Karpas-422 (cell line): ENCODE data around the gene TTC24. TPM values are rescaled to one million over a fixed set of nuclear protein-coding genes. Genes with fewer than 3 reads are reported as not detected.
"Not testable (repeated sequence)": the region's sequence is repeated elsewhere in the genome, so short reads cannot be mapped to it uniquely, and the experiment has no call there.

Source experiments
- DNase-seq: peaks from one replicate; pipeline ENCODE4 v3.0.0-alpha.2; 2015
- H2AFZ ChIP-seq: fragments of 200-600 bp; sonication (generic); 2 replicates; pipeline ENCODE4 v1.6.1; 2014; ENCODE audit warnings: antibody characterized with exemption, low read length, mixed read lengths
- H3K27ac ChIP-seq: fragments of 200-600 bp; sonication (generic); 2 replicates; pipeline ENCODE4 v1.5.1; 2014; ENCODE audit warnings: mild to moderate bottlenecking, low read length, moderate library complexity
- H3K27me3 ChIP-seq: fragments of 200-600 bp; sonication (generic); 2 replicates; pipeline ENCODE4 v1.6.1; 2014; ENCODE audit warnings: low read length, mixed read lengths
- H3K36me3 ChIP-seq: fragments of 200-600 bp; sonication (generic); 2 replicates; pipeline ENCODE4 v1.6.1; 2014; ENCODE audit warnings: low read length, mixed read lengths; ENCODE audit not compliant: insufficient read depth
- H3K4me1 ChIP-seq: fragments of 200-600 bp; sonication (generic); 2 replicates; pipeline ENCODE4 v1.6.1; 2014; ENCODE audit warnings: mild to moderate bottlenecking, low read length, mixed read lengths
- H3K4me2 ChIP-seq: fragments of 200-600 bp; sonication (generic); 2 replicates; pipeline ENCODE4 v1.6.1; 2014; ENCODE audit warnings: low read length, low read depth, mild to moderate bottlenecking; ENCODE audit not compliant: poor library complexity, severe bottlenecking
- H3K4me3 ChIP-seq: fragments of 200-600 bp; sonication (generic); 2 replicates; pipeline ENCODE4 v1.5.1; 2014; ENCODE audit warnings: mild to moderate bottlenecking, antibody characterized with exemption, low read length, mixed read lengths
- H3K79me2 ChIP-seq: fragments of 200-600 bp; sonication (generic); 2 replicates; pipeline ENCODE4 v1.6.1; 2014; ENCODE audit warnings: mild to moderate bottlenecking, low read length, mixed read lengths
- H3K9ac ChIP-seq: fragments of 200-600 bp; sonication (generic); 2 replicates; pipeline ENCODE4 v1.6.0; 2014; ENCODE audit warnings: low read length
- H3K9me2 ChIP-seq: fragments of 200-600 bp; sonication (generic), shearing (Covaris generic); replicated peaks from 2 replicates; pipeline ENCODE4 v1.6.0; 2014; ENCODE audit warnings: mild to moderate bottlenecking, low read length, moderate library complexity; ENCODE audit not compliant: insufficient read depth
- H3K9me3 ChIP-seq: fragments of 300-700, 200-600 bp; sonication (generic); 2 replicates; pipeline ENCODE4 v1.6.1; 2014; ENCODE audit warnings: low read length, mixed read lengths
- H4K20me1 ChIP-seq: fragments of 200-600 bp; sonication (generic); 2 replicates; pipeline ENCODE4 v1.6.1; 2014; ENCODE audit warnings: mild to moderate bottlenecking, antibody characterized with exemption, low read length, low read depth; ENCODE audit not compliant: insufficient read depth
- total RNA-seq: library from RNA; depleted of rRNA; stranded (reverse); fragments of >200 nt; shearing (Covaris generic); gene quantifications from 2 replicates; pipeline ENCODE4 v1.2.3, GENCODE V29; 2014; ENCODE audit warnings: low replicate concordance

The TTC24 gene
- total RNA-seq, 1 experiment from 2014 or later, result 2.9 TPM

GRCh38 chr1:156599811-156600210 lies 20.3 kb downstream of the TTC24 start:
- Histone ChIP-seq H3K4me2 (peak overlapping the region; percentile 97), H3K9me2 (no peaks in the 10 kb centered on the region), H3K9me3 (no peaks in the 10 kb centered on the region), H2AFZ (no peak overlapping the region), H3K27me3 (no peaks in the 10 kb centered on the region), H3K9ac (peak overlapping the region; percentile 92), H3K4me1 (peaks cover 32% of the 10 kb centered on the region), H3K36me3 (peaks cover 35% of the 10 kb centered on the region), H3K4me3 (peak overlapping the region; percentile 100), H4K20me1 (no peaks in the 10 kb centered on the region), H3K27ac (peak overlapping the region; percentile 74), H3K79me2 (peaks cover 35% of the 10 kb centered on the region)
- DNase-seq, result peak; percentile 86

DNA sequence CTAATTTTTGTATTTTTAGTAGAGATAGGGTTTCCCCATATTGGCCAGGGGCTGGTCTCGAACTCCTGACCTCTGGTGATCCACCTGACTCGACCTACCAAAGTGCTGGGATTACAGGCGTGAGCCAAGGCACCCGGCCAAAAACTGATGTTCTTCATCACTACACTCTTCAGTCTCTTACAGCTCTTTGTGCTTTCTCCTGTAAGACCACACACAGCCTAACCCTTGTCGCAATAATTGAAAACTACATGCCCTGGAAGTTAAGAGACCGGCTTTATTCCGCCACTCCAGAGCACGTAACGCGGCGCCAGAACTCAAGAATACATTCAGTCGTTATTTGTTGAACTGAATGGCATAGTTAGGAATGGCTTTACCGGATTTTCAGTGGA lies 21.2 kb downstream of the TTC24 start:
- H3K4me2 ChIP-seq, result peak overlapping the region; percentile 97

GRCh38 chr1:156601122-156601830 lies 21.8 kb downstream of the TTC24 start, which contains the start of gene GPATCH4:
Gene GPATCH4 (minus strand): TSS chr1:156601479.
- H2AFZ ChIP-seq, result peak within 1 kb of the TSS; percentile 95
- H3K4me1 ChIP-seq, result peaks cover 32% of the 10 kb centered on the region
- no peaks in the 10 kb centered on the region for H3K27me3 ChIP-seq
- H3K4me3 ChIP-seq, result peak within 1 kb of the TSS; percentile 100
- no peaks in the 10 kb centered on the region for H3K9me2 ChIP-seq
- no peaks in the 10 kb centered on the region for H4K20me1 ChIP-seq
- peaks cover 27% of the 10 kb centered on the region for H3K36me3 ChIP-seq
- H3K27ac ChIP-seq, result peak within 1 kb of the TSS; percentile 74
- H3K79me2 ChIP-seq, result peaks cover 35% of the 10 kb centered on the region
- peak within 1 kb of the TSS; percentile 92 for H3K9ac ChIP-seq
- peak within 1 kb of the TSS; percentile 97 for H3K4me2 ChIP-seq
- no peaks in the 10 kb centered on the region for H3K9me3 ChIP-seq
- DNase-seq, result peak; percentile 97

More for the DNA sequence above, 21.2 kb downstream of the TTC24 start:
- Histone ChIP-seq H3K27ac (peak overlapping the region; percentile 74), H3K27me3 (no peaks in the 10 kb centered on the region), H3K79me2 (peaks cover 35% of the 10 kb centered on the region), H3K9ac (peak overlapping the region; percentile 92), H3K36me3 (peaks cover 32% of the 10 kb centered on the region), H3K4me3 (peak overlapping the region; percentile 100), H2AFZ (no peak overlapping the region), H3K9me2 (no peaks in the 10 kb centered on the region), H4K20me1 (no peaks in the 10 kb centered on the region), H3K4me1 (peaks cover 32% of the 10 kb centered on the region), H3K9me3 (no peaks in the 10 kb centered on the region)
- peak; percentile 62 for DNase-seq

- peak overlapping the region; percentile 92 for H3K9ac ChIP-seq
- no peaks in the 10 kb centered on the region for H4K20me1 ChIP-seq
- peak overlapping the region; percentile 100 for H3K4me3 ChIP-seq
- no peaks in the 10 kb centered on the region for H3K27me3 ChIP-seq
- peaks cover 20% of the 10 kb centered on the region for H3K36me3 ChIP-seq
- H3K9me2 ChIP-seq, result no peaks in the 10 kb centered on the region
- H3K4me2 ChIP-seq, result peak overlapping the region; percentile 97
- peak overlapping the region; percentile 74 for H3K27ac ChIP-seq
- H2AFZ ChIP-seq, result peak overlapping the region; percentile 95
- peaks cover 35% of the 10 kb centered on the region for H3K4me1 ChIP-seq
- DNase-seq, result peak; percentile 75
- H3K79me2 ChIP-seq, result peaks cover 35% of the 10 kb centered on the region
- H3K9me3 ChIP-seq, result no peaks in the 10 kb centered on the region
Measured at GRCh38 chr1:156601892-156602291, 22.4 kb downstream of the TTC24 start.

GRCh38 chr1:156602557-156602993 lies 23.1 kb downstream of the TTC24 start:
- Histone ChIP-seq H2AFZ (0 out of 2 replicates have a peak overlapping the region, but pooled peaks have one; percentile 43), H3K4me3 (peak overlapping the region; percentile 100; the same call in 1 of the 2 replicates), H3K9me3 (no peaks in the 10 kb centered on the region), H3K27me3 (no peaks in the 10 kb centered on the region), H3K27ac (0 out of 2 replicates have a peak overlapping the region, but pooled peaks have one; percentile 74), H3K9me2 (no peaks in the 10 kb centered on the region), H3K9ac (peak overlapping the region; percentile 92), H3K36me3 (peaks cover 14% of the 10 kb centered on the region), H4K20me1 (no peaks in the 10 kb centered on the region), H3K4me2 (peak overlapping the region; percentile 97), H3K79me2 (peaks cover 35% of the 10 kb centered on the region), H3K4me1 (peaks cover 42% of the 10 kb centered on the region)
- peak; percentile 80 for DNase-seq

GRCh38 chr1:156607344-156607743 lies 27.8 kb downstream of the TTC24 start:
- Histone ChIP-seq H3K27ac (peak overlapping the region; percentile 26), H3K4me2 (peak overlapping the region; percentile 33), H3K9ac (peak overlapping the region; percentile 20; the same call in 1 of the 2 replicates), H3K4me1 (peaks cover 27% of the 10 kb centered on the region)
- not testable (repeated sequence) for H3K9me3 ChIP-seq, H3K36me3 ChIP-seq, H3K4me3 ChIP-seq, H2AFZ ChIP-seq, H4K20me1 ChIP-seq, H3K79me2 ChIP-seq, H3K27me3 ChIP-seq, H3K9me2 ChIP-seq
- peak; percentile 79 for DNase-seq

GRCh38 chr1:156608036-156608674 lies 28.6 kb downstream of the TTC24 start:
- H3K4me1 ChIP-seq, result peaks cover 21% of the 10 kb centered on the region
- peak overlapping the region; percentile 33 for H3K4me2 ChIP-seq
- peak; percentile 92 for DNase-seq
- no peaks in the 10 kb centered on the region for H3K27me3 ChIP-seq
- H3K9me2 ChIP-seq, result no peaks in the 10 kb centered on the region
- no peaks in the 10 kb centered on the region for H3K79me2 ChIP-seq
- H3K27ac ChIP-seq, result peak overlapping the region; percentile 26; the same call in 1 of the 2 replicates
- no peak overlapping the region; the same call in none of the 2 replicates for H3K9ac ChIP-seq
- no peak overlapping the region for H3K4me3 ChIP-seq
- H4K20me1 ChIP-seq, result no peaks in the 10 kb centered on the region
- no peaks in the 10 kb centered on the region for H3K36me3 ChIP-seq
- no peak overlapping the region for H2AFZ ChIP-seq
- no peaks in the 10 kb centered on the region for H3K9me3 ChIP-seq

- Histone ChIP-seq H3K36me3 (no peaks in the 10 kb centered on the region), H2AFZ (no peak overlapping the region), H3K4me3 (no peak overlapping the region), H3K79me2 (no peaks in the 10 kb centered on the region), H3K9me3 (no peaks in the 10 kb centered on the region), H3K9ac (no peak overlapping the region), H3K9me2 (no peaks in the 10 kb centered on the region), H3K4me2 (no peak overlapping the region), H3K27ac (no peak overlapping the region), H3K4me1 (peaks cover 21% of the 10 kb centered on the region), H3K27me3 (no peaks in the 10 kb centered on the region), H4K20me1 (no peaks in the 10 kb centered on the region)
- DNase-seq, result peak; percentile 86
Measured at GRCh38 chr1:156608981-156609380, 29.5 kb downstream of the TTC24 start.
